HG03521 (cell line): ENCODE measurements around the gene SMAD6.

ENCODE experiments used
- ATAC-seq: cut with Tn5 transposase; IDR thresholded peaks from one replicate; pipeline ENCODE4 v1.9.1; 2021; ENCODE audit warnings: mild to moderate bottlenecking, moderate library complexity; ENCODE audit not compliant: unreplicated experiment

The SMAD6 gene

GRCh38 chr15:66786708-66787488, 84.9 kb downstream of the SMAD6 start:
- ATAC-seq: no peak

- ATAC-seq: no peak
These were observed 85.4 kb downstream of the SMAD6 start for GRCh38 chr15:66787489-66787871.

- no peak for ATAC-seq
These were observed 86.0 kb downstream of the SMAD6 start for GRCh38 chr15:66788024-66788423.

DNA sequence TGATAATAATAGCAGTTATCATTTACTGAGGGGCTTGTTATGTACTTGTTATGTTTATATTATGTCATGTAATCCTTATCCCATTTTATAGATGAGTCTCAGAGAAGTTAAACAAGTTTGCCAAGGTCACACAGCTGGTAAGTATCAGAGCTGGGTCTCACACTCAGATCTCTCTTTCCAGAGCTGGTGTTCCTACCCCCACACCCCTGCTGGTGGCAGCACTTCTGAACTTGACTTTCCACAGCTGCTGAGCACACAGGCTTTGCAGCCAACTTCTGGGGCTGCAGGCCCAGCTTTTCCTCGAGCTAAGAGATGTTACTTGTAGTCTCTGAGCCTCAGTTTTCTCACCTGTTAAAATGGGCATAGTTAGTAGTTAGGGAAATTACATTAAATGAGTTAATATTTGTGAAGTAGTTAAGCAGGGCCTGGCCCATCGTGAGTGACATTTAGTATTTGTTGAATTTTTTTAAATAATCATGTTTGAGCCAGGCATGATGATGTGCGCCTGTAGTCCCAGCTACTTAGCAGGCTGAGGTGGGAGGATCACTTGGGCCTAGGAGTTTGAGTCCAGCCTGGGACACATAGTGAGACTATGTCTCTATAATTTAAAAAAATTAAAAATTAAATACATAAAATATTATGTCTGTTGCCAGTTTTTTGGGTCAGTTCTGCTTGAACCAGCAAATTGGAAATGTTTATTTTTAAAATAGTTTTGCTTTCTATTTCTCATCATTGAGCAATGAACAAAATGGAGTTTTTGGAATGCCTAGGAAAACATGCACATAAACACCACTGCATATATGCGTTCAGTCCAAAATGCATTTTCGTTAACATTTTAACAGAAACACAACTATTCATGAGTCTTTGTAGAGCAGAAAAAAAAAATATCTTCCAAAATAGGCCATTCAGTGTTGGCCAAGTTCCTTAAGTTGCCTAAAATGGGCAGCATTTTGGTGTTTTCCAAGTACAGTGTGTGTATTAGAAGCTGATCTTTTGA, 87.3 kb downstream of the SMAD6 start:
- ATAC-seq: no peak

DNA sequence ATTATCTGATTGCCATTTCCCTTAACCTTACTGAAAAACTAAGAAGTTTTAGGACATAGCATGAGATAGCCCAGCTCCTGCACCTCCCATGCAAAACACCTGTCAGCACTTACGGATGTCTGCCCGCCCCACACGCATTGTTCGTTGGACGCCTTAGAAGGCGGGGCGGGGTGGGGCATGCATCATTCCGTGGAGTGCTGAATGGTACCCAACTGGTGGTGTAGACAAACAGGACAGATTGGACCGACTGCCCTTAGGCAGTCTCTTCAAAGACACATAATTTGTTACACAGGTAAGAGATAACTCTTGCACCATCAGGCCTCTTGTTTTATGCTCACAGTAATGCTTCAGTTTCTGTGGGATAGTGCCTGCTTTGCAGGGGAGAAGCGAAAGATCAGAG, 93.8 kb downstream of the SMAD6 start:
- ATAC-seq: no peak

DNA sequence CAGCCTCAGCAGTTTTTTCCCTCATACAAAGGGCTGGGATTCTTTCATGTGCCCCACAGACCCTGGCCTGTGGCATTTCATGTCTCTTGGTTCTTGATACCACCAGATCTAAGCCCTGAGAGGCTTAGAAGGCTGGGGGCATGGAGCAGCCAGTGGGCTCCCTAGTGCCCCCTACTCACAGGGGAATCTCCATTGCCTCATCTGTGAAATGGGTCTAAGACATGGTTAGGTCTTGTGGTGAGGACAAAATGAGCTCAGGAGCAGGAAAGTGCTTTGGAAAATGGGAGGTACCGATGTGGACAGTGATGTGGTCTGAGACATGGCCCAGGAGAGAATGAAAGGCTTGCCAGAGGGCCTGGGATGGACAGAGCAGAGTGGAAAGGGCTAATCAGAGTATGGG, 94.3 kb downstream of the SMAD6 start:
- ATAC-seq: no peak

GRCh38 chr15:66797921-66798320, 95.9 kb downstream of the SMAD6 start:
- no peak for ATAC-seq

DNA sequence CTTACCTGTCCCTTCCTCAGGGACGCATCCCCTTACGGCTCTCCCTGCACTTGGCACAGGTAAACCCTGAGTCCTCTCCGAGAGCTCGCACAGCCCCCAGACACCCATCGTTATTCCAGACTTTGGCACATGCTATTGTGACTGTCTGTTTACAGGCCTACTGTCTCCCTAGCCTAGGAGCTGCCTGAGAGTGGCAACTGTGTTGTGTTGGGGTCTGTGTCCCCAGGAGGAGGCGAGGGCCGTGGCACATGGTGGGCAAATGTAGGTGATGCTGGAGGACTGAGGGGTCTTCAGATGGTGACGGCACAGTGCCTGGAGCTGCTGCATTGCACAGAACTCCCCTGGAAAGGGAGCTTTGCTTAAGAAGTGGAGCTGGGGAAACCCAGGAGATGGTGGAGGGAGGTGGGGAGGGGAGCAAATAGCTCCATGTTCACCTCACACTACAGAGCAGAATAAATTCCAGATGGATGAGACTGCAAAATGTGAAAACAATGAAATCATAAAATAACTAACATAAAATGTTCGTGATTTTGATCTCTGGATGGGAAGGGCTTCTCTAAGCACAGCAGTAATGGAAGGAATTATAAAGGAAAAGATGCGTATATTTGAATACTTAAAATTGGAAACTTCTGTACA, 96.5 kb downstream of the SMAD6 start:
- ATAC-seq: no peak

DNA sequence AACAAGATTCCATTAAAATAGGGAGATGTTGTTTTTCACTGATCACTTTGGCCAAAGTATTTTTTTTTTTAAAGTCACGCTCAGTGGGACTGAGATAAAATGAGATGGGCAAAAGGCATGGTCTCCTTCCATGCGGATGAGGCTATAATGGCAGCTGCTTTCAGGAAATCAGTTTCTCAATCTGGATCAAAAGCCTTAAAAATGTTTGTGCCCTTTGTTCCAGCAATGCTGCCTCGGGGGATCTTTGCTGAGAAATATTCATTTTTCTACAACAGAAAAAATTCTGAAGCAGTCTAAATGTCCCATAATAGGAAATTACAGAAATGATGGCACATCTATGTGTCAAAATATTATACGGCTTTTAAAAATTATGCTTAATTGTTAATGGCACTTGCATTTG, 97.2 kb downstream of the SMAD6 start:
- ATAC-seq: no peak

DNA sequence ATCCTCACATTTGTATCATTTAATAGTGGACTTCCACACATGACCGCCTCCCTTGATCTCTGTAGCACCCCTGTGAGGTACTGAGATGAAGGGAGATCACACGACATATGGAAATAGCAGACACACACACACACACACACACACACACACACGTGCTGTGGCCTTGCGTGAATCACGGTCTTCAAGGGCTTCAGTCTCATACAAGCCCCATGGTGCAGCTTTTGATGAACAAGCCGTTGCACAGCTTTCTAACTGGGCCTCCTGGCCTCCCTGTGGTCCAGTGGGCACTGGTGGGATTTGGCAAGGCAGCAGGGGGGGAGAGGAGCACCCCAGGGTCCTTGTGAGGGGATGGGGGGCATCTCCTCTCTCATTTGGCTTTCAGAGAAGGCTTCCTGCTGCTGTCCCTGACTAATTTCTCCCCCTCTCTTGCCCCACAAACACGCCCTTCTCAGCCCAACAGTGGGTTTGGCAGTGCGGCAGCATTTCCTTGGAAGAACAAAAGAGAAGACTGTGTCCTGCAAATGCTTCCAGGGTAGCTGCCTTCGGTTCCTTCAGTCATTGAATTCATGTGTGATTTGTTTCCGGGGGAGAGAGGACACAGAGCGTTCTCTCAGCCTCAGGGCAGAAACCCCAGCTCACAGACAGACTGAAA, 98.7 kb downstream of the SMAD6 start:
- no peak for ATAC-seq

GRCh38 chr15:66801266-66801665, 99.2 kb downstream of the SMAD6 start:
- no peak for ATAC-seq

DNA sequence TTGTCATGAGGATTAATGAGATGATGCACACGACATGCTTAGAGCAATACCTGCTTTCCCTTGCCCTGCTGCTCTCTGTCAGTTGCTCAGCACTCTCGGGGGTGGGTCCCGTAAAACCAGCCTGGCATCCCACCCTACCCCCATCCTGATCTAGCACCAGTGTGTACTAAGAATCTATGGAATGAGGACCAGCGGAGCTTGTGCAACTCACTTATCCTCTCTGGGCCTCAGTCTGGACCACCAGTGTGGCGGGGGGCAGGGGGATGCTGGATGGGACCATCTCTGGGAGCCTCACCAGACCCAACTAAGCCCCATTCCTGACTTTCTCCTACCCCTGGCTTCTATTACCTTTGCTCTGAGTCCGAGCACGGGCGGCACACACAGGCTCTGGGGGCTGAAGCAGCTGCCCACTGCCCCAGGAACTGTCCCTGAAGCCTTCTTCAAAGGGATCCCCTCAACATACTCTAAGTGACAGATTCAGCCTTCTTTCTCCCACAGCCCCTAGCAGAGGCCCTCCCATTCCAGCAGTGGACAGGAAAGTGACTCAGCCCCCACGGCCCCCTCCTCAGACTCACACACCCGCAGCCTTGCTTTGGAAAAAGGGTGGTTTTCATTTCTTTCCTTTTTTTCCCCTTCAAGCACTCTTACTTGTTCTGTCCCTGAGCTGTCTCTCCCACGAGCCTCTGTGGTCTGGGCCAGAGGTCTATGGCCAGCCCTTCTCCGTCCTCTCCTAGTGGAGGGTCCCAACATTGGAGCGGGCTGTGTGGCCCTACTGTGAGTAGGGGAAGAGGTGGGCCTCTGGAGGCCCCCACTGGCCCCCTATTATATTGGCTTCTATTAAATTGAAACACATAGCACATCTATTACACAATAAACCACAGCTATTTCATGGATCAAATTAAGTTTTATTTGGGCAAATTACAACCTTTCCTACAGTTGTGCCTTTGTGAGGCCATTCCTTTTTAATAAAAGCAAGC, 100.3 kb downstream of the SMAD6 start:
- no peak for ATAC-seq

DNA sequence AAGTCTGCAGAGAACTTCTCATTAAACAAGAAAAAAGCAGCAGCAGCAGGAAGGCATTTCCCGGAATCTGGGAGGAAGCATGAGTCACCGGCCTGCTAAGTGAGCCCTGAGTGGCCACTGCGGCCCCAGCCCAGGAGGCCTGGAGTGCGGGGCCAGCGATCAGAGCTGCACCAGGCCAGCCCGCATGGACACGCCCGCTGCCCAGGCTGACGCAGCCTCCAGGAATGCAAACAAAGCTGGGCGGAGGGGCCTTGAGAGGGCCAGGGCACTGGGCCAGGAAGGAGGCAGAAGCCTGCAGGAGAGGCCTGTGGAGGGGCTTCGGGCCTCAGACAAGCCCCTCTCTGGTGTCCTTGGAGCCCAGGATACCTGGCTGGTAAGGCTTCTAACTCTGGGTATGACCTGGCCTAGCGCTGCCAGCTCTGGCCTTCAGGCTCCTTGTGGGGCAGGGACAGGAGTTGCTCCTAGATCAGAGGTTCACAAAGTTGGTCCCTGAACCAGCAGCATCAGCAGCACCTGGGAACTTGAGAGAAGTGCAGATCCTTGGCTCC, 101.2 kb downstream of the SMAD6 start:
- no peak for ATAC-seq

GRCh38 chr15:66803749-66804148, 101.7 kb downstream of the SMAD6 start:
- no peak for ATAC-seq

GRCh38 chr15:66805202-66805885, 103.3 kb downstream of the SMAD6 start:
- no peak for ATAC-seq

DNA sequence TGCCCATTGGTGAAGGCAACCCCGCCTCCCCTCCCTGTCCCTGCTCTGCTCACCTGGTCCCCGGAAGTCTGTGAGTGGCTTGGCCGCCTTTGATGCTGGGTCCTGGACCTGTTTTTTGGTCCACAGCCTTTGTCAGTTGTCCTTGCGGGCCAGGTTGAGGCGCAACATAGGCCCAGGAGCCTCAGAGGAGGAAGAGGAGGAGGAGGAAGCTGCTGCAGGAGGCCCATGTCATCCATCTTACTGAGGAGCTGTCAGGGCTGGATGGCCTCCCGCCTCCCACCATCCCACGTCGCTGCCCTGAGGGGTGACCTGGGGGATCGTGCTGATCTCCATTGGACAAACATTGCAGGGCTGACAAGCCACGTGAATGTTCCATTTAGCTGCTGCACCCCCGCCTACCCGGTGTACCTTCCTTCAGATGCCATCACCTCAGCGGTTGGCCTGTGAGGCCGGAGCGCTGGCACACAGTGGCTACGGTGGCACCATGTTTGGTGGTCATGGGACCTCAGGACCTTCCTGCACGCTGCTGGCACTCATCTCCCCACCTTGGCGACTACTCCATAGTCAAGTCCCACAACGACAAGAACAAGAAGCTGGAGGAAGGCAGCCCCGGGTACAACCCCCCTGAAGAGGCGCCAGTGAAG, 106.3 kb downstream of the SMAD6 start:
- no peak for ATAC-seq

DNA sequence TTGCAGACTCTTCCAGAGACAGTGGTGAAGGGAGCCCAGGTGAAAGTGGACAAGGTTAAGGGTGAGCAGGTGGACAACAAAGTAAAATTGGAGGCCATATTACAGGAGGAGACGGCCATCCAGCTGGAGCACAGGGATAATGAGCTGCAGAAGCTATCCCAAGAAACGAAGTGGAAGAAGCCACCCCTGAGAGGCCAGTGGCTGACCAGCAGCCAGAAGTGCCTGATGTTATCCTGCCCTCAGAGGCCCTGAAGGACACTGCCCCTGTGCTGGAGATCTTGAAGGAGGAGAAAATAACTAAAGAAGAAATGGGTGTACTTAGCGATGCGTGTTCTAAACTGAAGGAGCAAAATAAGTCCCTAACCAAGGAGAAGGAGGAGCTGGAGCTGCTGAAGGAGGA, 107.6 kb downstream of the SMAD6 start:
- no peak for ATAC-seq

- no peak for ATAC-seq
These were observed 113.3 kb downstream of the SMAD6 start for GRCh38 chr15:66815318-66815717.
